ENCODE results near the gene JOSD2. TPM values are rescaled to one million over a fixed set of nuclear protein-coding genes. Genes with fewer than 3 reads are reported as not detected.
A peak's percentile ranks its signal among the peaks of the same experiment; 100 is the strongest.

JOSD2 gene
- total RNA-seq, 1 donor: 22.9 TPM

DNA sequence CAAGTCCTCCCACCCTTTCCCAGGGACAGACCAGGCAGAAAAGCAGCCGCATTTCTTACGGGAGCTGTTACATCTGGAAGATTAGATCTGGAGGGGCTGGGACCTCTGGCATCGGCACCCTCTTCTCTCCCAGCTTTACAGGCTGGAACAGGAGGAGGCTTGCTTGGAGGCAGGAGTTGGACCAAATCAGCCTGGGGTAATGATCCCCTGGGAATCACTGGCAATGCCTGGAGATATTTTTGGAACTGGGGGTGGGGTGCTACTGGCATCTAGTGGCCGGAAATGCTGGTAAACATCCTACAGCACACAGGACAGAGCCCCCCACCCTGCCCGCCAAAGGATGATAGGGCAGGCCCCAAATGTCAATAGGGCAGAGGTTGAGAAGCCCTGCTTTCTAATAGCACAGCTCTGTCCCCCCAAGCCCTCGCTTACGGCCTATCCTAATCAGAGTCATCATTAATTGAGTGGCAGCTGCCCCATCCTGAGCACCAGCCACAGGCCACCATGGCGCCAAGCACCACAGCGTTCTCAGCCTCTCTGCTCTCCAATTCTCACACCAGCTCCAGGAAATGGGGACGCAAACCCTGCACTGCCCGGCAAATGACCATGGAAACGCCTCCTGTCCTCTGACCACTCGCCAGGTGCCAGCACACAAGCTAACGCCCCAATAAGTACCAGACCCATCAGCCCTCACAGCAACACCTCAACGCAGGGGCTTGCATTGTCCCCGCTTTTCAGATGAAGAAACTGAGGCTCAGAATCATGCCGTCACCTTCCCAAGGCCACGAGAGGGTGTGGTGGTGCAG lies 36.6 kb upstream of the JOSD2 start:
- DNase-seq (ENCODE audit: low read depth): no peak
- H3K4me3 ChIP-seq (ENCODE audit: low read depth, low read length): no peak overlapping the region
- TF ChIP-seq, protein P1, sequence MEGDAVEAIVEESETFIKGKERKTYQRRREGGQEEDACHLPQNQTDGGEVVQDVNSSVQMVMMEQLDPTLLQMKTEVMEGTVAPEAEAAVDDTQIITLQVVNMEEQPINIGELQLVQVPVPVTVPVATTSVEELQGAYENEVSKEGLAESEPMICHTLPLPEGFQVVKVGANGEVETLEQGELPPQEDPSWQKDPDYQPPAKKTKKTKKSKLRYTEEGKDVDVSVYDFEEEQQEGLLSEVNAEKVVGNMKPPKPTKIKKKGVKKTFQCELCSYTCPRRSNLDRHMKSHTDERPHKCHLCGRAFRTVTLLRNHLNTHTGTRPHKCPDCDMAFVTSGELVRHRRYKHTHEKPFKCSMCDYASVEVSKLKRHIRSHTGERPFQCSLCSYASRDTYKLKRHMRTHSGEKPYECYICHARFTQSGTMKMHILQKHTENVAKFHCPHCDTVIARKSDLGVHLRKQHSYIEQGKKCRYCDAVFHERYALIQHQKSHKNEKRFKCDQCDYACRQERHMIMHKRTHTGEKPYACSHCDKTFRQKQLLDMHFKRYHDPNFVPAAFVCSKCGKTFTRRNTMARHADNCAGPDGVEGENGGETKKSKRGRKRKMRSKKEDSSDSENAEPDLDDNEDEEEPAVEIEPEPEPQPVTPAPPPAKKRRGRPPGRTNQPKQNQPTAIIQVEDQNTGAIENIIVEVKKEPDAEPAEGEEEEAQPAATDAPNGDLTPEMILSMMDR (IDR thresholded peaks at IDR 0.05; ENCODE audit: insufficient read depth, low read depth, low read length): no peak

DNA sequence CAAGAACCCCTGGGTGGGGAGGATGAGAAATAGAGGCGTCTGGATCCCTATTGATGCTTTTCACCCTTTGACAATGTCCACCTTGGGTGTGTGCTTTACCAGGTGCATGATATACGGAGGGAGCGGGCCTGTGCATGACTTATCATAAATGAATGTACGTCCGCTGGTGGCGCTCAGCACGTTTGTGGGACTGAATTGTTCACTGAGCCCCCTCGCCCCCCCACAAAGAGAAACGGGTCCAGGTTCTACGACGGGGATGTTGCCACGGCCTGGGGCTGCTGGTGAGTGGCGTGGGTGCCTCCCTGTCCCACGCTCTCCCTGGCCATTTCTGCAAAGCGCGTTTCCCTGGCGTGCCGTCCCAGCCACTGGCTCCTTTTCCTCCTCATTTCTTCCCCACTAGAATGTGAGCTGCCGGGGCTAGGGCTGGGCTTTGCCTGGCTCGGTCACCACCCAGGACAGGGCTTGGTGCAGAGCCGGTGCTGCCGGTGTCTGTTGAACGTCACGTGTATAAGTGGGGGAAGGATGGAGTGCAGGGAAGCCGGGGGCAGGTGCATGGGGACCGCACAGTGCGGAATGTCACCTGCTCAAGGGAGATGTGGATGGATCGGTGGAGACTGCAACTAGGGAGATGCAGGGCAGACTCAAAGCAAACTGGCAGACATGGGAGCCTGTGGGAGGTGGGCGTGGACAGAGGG lies 35.7 kb upstream of the JOSD2 start:
- DNase-seq (ENCODE audit: low read depth): no peak
- TF ChIP-seq, protein P1 (IDR thresholded peaks at IDR 0.05; ENCODE audit: insufficient read depth, low read depth, low read length): no peak
- H3K4me3 ChIP-seq (ENCODE audit: low read depth, low read length): no peak overlapping the region

DNA sequence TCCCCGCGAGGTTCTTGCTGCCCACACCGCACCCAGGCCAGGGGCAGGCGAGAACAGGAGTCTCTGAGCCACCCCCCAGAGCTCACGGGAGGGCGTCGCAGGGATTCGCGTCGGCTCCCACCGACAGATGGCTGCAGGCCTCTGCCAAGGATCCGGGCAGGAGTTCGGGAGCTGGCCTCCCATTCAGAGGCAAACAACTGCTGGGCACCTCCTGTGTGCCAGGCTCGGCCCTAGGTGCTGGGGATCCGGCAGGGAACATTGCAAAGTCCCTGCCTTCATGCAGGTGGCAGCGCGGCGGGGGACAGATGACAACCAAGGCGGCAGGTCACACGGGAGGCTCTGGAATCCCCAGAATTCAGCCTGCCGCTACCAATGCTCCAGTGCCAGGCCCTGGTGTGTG lies 32.0 kb upstream of the JOSD2 start:
- no peak for DNase-seq (ENCODE audit: low read depth)
- H3K4me3 ChIP-seq (ENCODE audit: low read depth, low read length): no peak overlapping the region
- TF ChIP-seq, protein P1 (IDR thresholded peaks at IDR 0.05; ENCODE audit: insufficient read depth, low read depth, low read length): no peak

DNA sequence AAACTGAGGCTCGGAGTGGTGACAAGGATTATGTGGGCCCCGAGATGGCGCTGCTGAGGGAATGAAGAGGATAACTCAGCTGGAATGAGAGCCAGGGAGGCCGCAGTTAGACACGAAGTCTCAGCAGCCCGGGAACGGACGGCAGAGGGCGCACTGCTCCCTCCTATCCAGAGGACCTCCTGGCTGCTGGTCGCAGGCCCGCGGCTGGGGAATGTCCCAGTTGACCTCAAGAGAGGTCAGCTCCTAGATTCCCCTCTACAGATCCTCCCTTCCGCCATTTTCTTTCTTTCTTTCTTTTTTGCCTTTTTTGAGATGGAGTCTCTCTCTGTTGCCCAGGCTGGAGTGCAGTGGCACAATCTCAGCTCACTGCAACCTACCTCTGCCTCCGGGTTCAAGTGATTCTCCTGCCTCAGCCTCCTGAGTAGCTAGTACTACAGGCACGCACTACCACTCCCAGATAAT lies 26.8 kb upstream of the JOSD2 start:
- peak; percentile 63 for DNase-seq (ENCODE audit: low read depth)
- no peak overlapping the region for H3K4me3 ChIP-seq (ENCODE audit: low read depth, low read length)
- TF ChIP-seq, protein P1 (IDR thresholded peaks at IDR 0.05; ENCODE audit: insufficient read depth, low read depth, low read length): peak; percentile 77

GRCh38 chr19:50537306-50537685 lies 26.3 kb upstream of the JOSD2 start:
- DNase-seq (ENCODE audit: low read depth): no peak
- TF ChIP-seq, protein P1 (IDR thresholded peaks at IDR 0.05; ENCODE audit: insufficient read depth, low read depth, low read length): no peak
- H3K4me3 ChIP-seq (ENCODE audit: low read depth, low read length): no peak overlapping the region

DNA sequence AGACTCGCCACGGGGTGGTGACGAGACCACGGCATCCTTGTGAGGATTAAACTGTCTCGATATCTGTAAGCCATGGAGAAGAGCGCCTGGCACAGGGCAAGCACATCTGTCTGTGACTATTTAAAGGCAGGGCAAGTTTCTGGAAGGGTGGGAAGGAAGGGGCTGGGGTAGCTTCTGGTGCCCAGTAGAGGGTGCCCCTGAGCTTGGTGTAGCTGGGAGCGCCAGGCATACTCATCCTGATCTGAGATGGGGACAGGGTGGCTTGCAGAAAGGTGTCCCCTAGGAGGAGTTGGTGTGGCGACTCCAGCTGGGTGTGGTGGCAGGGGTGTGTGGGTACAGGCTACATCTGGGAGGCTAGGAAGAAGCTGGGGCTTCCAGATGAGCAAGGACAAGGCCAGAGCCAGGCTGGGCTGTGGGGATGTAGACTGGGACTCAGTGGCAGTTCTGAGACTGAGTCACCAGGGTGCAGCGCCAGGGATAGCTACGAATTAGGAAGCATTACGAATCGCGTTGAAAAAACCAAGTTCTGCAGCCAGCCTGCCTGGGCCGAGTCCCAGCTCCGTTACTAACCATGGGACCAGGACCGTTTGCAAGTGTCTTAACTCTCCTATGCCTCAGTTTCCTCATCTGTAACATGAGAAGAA lies 25.8 kb upstream of the JOSD2 start:
- no peak for DNase-seq (ENCODE audit: low read depth)
- TF ChIP-seq, protein P1 (IDR thresholded peaks at IDR 0.05; ENCODE audit: insufficient read depth, low read depth, low read length): no peak
- no peak overlapping the region for H3K4me3 ChIP-seq (ENCODE audit: low read depth, low read length)
